GM12872 (cell line): ENCODE measurements around the gene SMIM35.

Experiments
- CTCF ChIP-seq: IDR thresholded peaks from 3 replicates; pipeline ENCODE4 v1.5.1; 2011; ENCODE audit warnings: low read depth, mild to moderate bottlenecking, low read length, moderate library complexity; ENCODE audit not compliant: insufficient read depth

Gene SMIM35

DNA sequence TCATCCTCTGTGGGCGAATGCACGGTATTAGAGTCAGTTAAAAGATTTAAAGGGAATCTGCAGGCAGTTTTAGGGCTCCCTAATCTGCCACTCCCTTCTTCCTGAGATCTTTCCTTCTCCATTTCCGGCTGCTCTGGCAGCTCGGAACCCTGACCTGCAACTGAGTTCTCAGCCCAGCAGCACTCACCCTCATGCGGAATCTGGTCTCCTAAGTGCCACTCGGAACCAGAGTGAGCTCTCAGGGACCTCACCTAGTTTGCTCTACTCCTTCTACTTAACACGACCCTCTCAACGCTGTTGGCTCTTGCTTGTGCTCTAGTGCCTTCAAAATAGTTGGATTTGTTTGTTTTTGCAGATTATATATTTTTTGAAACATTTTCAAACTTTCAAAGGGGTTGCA lies 119.9 kb downstream of the SMIM35 start:
- no peak for TF ChIP-seq CTCF

DNA sequence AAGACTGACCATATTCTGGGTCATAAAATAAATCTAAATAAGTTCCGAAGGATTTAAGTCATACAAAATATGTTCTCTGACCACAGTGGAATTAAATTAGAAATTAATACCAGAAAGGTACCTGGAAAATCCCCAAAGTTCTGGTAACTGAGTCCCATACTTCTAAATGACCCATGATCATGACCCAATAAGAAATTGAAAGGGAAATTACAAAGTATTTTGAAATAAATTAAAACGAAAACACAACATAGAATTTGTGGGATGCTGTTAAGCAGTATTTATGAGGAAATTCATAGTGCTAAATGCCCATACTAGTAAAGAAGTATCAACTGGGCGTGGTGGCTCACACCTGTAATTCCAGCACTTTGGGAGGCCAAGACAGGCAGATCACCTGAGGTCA lies 123.9 kb downstream of the SMIM35 start:
- TF ChIP-seq CTCF, result no peak

DNA sequence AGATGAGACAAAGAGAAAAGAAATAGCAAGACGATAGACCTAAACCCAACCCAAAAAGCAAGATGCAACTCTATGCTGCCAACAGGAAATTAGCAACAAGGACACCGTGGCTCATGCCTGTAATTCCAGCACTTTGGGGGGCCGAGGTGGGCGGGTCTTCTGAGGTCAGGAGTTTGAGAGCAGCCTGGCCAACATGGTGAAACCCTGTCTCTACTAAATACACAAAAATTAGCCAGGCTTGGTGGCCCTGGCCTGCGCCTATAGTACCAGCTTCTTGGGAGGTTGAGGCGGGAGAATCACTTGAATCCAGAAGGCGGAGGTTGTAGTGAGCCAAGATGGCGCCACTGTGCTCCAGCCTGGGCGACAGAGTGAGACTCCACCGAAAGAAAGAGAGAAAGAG lies 124.9 kb downstream of the SMIM35 start:
- TF ChIP-seq CTCF, result no peak

- TF ChIP-seq CTCF, result no peak
Measured at GRCh38 chr11:117960406-117960805, 126.4 kb downstream of the SMIM35 start.

DNA sequence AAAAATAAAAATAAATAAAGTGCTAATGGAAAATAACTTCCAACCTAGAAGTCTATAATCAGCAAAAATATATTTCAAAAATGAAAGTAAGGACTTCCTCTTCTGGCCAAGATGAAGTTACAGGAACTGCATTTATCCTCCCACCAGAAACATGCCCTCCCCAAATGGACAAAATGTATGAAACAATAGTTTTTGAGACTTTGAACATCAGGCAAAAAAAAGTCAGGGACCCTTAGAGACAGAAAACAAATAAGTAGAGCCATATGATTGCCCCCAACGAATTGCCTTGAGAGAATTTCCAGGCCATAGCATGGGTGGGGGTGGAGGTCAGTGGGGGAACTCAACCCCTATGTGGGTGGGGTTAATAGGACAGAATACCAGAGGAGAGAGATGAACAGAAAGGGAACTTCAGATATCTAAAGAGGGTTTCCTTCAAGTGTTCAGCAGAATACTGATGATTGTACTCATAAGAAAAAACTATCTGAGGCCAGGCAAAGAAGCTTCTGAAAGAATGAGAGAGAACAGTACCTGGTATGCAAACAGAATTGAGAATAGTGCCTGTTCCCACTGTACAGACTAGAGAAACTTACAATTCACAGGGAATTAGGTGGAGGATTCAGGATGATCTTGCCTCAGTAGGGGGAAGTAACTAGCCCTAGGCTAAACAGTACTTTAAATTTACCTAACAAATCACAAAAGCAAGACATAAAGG lies 127.2 kb downstream of the SMIM35 start:
- TF ChIP-seq CTCF, result no peak

DNA sequence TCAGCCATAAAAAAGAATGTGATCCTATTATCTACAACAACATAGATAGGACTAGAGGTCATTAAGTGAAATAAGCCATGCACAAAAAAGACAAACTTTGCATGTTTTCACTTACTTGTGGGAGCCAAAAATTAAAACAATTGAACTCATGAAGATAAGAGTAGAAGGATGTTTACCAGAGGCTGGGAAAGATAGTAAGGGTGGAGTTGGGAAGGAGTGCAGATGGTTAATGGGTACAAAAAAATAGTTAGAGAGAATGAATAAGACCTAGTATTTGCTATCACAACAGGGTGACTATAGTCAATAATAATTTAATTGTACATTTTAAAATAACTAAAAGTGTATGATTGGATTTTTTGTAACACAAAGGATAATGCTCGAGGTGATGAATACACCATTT lies 127.8 kb downstream of the SMIM35 start:
- no peak for TF ChIP-seq CTCF
